SK-N-SH (cell line): Measurements from ENCODE around the gene MTMR12.

Source experiments
- CTCF ChIP-seq: fragments of 200-600 bp; sonication (generic); IDR thresholded peaks from 2 replicates; pipeline ENCODE4 v1.6.1; 2017; ENCODE audit warnings: antibody characterized with exemption, mild to moderate bottlenecking, moderate library complexity
- ELF1 ChIP-seq: IDR thresholded peaks from 2 replicates; pipeline ENCODE4 v1.4.0; 2012
- EP300 ChIP-seq, 2 experiments: IDR thresholded peaks; 2 replicates each; pipeline versions ENCODE4 v1.4.0 to v1.6.1; 2012; ENCODE audit warnings: borderline replicate concordance in 1 of 2, low read depth in 1 of 2, low read length in 1 of 2
- EZH2phosphoT487 ChIP-seq: fragments of 200-600 bp; sonication (generic); IDR thresholded peaks from 2 replicates; pipeline ENCODE4 v1.6.1; 2017; ENCODE audit warnings: low read depth, mixed run types, mild to moderate bottlenecking, antibody characterized with exemption, moderate library complexity, borderline replicate concordance
- GATA2 ChIP-seq: sonication (generic); formaldehyde crosslinking; IDR thresholded peaks from 2 replicates; pipeline ENCODE4 v1.5.0; 2020; ENCODE audit warnings: mild to moderate bottlenecking, missing genetic modification reagents
- NRF1 ChIP-seq: IDR thresholded peaks from 2 replicates; pipeline ENCODE4 v1.6.1; 2012; ENCODE audit warnings: low read depth, mild to moderate bottlenecking, low read length
- POLR2AphosphoS5 ChIP-seq: IDR thresholded peaks from 2 replicates; pipeline ENCODE4 v1.6.1; 2012; ENCODE audit warnings: low read depth, low read length

GRCh38 chr5:32322882-32323281, 10.1 kb upstream of the MTMR12 start:
- TF ChIP-seq CTCF: no peak
- no peak for TF ChIP-seq NRF1
- no peak for TF ChIP-seq EP300 (IDR thresholded peaks at IDR 0.05; ENCODE audit: borderline replicate concordance in 1 of 2, low read depth in 1 of 2, low read length in 1 of 2)
- no peak for TF ChIP-seq POLR2AphosphoS5
- TF ChIP-seq EZH2phosphoT487: no peak
- TF ChIP-seq GATA2 (CRISPR knock-in tag): no peak
- no peak for TF ChIP-seq ELF1
